KMS-11 (cell line): ENCODE results near the gene CNPY3.

Experiments used
- H2AFZ ChIP-seq: fragments of 200-600 bp; sonication (generic); 2 replicates; pipeline ENCODE4 v1.6.1; 2016; ENCODE audit warnings: antibody characterized with exemption, mixed run types, low read depth
- H3K27ac ChIP-seq: fragments of 200-600 bp; sonication (generic); 2 replicates; pipeline ENCODE4 v1.6.1; 2016; ENCODE audit warnings: mild to moderate bottlenecking, mixed run types
- H3K27me3 ChIP-seq: fragments of 200-600 bp; sonication (generic); 2 replicates; pipeline ENCODE4 v1.6.1; 2017; ENCODE audit warnings: mild to moderate bottlenecking, low read depth, mixed run types, moderate library complexity; ENCODE audit not compliant: insufficient read depth
- H3K36me3 ChIP-seq: fragments of 200-600 bp; sonication (generic); 2 replicates; pipeline ENCODE4 v1.6.1; 2017; ENCODE audit warnings: mild to moderate bottlenecking, mixed run types; ENCODE audit not compliant: insufficient read depth
- H3K4me1 ChIP-seq: fragments of 200-600 bp; sonication (generic); 2 replicates; pipeline ENCODE4 v1.6.1; 2016; ENCODE audit warnings: mild to moderate bottlenecking, low read depth, mixed run types; ENCODE audit not compliant: poor library complexity, severe bottlenecking
- H3K4me2 ChIP-seq: fragments of 200-600 bp; sonication (generic); 2 replicates; pipeline ENCODE4 v1.7.0; 2016; ENCODE audit warnings: mild to moderate bottlenecking, mixed run types
- H3K4me3 ChIP-seq: fragments of 200-600 bp; sonication (generic); IDR thresholded peaks from 2 replicates; pipeline ENCODE4 v1.6.1; 2017; ENCODE audit warnings: low read depth, low read length, mixed read lengths; ENCODE audit not compliant: insufficient read depth
- H3K79me2 ChIP-seq: fragments of 200-600 bp; sonication (generic); 2 replicates; pipeline ENCODE4 v1.6.1; 2016; ENCODE audit warnings: low read depth, mixed run types; ENCODE audit not compliant: insufficient read depth
- H3K9ac ChIP-seq: fragments of 200-600 bp; sonication (generic); 2 replicates; pipeline ENCODE4 v1.6.1; 2016; ENCODE audit warnings: mild to moderate bottlenecking, mixed run types
- H4K20me1 ChIP-seq: fragments of 200-600 bp; sonication (generic); 2 replicates; pipeline ENCODE4 v1.6.1; 2016; ENCODE audit warnings: mild to moderate bottlenecking, mixed run types; ENCODE audit not compliant: insufficient read depth
- TF ChIP-seq, protein P1 (sequence below): fragments of 200-600 bp; sonication (generic); conservative IDR thresholded peaks from 2 replicates; pipeline ENCODE4 v1.6.1; 2017; ENCODE audit warnings: low read depth, mild to moderate bottlenecking, antibody characterized with exemption, low read length, moderate library complexity, mixed read lengths

CNPY3 gene

DNA sequence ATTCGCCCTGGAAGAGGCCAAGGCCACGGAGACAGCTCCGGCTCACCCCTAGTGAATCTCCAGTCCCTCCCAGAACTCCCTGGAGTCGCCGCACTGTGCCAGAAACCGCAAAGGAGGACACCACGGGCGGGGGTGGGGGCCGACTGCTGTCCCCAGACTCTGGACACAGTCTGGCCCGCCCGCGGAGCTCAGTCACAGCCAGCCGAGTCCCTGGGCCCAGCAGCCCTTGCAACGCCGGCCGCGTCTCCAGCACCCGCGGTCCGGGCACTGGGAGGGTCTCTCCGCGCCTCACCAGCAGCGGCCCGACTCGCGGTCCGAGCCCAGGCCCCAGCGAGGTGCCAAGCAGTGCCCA lies 49.2 kb downstream of the CNPY3 start:
- TF ChIP-seq, protein P1, sequence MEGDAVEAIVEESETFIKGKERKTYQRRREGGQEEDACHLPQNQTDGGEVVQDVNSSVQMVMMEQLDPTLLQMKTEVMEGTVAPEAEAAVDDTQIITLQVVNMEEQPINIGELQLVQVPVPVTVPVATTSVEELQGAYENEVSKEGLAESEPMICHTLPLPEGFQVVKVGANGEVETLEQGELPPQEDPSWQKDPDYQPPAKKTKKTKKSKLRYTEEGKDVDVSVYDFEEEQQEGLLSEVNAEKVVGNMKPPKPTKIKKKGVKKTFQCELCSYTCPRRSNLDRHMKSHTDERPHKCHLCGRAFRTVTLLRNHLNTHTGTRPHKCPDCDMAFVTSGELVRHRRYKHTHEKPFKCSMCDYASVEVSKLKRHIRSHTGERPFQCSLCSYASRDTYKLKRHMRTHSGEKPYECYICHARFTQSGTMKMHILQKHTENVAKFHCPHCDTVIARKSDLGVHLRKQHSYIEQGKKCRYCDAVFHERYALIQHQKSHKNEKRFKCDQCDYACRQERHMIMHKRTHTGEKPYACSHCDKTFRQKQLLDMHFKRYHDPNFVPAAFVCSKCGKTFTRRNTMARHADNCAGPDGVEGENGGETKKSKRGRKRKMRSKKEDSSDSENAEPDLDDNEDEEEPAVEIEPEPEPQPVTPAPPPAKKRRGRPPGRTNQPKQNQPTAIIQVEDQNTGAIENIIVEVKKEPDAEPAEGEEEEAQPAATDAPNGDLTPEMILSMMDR: no peak
- Histone ChIP-seq H4K20me1 (no peaks in the 10 kb centered on the region), H3K4me3 (no peak overlapping the region), H3K79me2 (peaks cover 11% of the 10 kb centered on the region), H2AFZ (peak overlapping the region; percentile 97), H3K27ac (peak overlapping the region; percentile 72), H3K9ac (peak overlapping the region; percentile 91), H3K4me2 (peak overlapping the region; percentile 95), H3K36me3 (no peaks in the 10 kb centered on the region), H3K4me1 (peaks cover 14% of the 10 kb centered on the region), H3K27me3 (no peaks in the 10 kb centered on the region)

DNA sequence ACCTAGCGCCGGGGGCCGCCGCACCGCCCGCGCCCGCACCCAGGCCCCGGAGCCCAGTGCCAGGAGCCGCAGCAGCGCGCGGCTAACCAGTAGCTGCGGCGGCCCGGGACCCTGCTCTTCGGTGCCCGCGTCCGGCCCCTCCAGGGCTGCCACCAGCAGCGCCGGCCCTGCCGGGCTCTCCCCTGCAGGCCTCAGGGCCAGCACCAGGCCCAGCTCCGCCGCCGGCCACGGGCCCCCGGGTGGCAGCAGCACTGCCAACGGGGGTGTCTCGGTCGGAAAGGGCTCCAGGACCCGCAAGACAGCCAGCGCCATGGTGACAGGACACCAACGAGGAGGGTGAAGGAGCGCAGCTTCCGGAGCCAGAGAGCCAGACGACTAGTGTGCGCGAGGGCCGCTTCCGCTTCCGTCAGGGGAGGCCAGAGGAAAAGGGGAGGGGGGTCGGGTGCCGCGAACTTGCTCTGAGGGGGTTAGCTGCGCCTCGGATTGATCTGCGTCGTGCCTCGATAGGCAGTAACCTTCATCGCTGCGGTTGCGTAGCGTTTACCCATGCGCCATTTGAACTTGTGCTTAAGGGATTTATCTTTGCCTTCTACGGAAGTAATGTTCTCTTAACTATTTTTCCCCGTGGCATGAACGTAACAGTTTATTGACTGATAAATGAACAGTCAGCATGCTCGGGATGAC lies 49.7 kb downstream of the CNPY3 start, which contains the start of gene PEX6:
Gene PEX6, minus strand, starts transcription at position 343 of the 684 bp plus-strand sequence. Its CDS starts 31 bp downstream, at position 312.
- Histone ChIP-seq H3K4me2 (peak within 1 kb of the TSS; percentile 95), H3K27me3 (no peaks in the 10 kb centered on the region), H3K4me3 (no peak within 1 kb of the TSS), H3K79me2 (peaks cover 11% of the 10 kb centered on the region), H3K4me1 (peaks cover 14% of the 10 kb centered on the region), H3K9ac (peak within 1 kb of the TSS; percentile 91), H3K36me3 (no peaks in the 10 kb centered on the region), H4K20me1 (no peaks in the 10 kb centered on the region), H3K27ac (peak within 1 kb of the TSS; percentile 72), H2AFZ (peak within 1 kb of the TSS; percentile 97)
- TF ChIP-seq, protein P1: no peak

DNA sequence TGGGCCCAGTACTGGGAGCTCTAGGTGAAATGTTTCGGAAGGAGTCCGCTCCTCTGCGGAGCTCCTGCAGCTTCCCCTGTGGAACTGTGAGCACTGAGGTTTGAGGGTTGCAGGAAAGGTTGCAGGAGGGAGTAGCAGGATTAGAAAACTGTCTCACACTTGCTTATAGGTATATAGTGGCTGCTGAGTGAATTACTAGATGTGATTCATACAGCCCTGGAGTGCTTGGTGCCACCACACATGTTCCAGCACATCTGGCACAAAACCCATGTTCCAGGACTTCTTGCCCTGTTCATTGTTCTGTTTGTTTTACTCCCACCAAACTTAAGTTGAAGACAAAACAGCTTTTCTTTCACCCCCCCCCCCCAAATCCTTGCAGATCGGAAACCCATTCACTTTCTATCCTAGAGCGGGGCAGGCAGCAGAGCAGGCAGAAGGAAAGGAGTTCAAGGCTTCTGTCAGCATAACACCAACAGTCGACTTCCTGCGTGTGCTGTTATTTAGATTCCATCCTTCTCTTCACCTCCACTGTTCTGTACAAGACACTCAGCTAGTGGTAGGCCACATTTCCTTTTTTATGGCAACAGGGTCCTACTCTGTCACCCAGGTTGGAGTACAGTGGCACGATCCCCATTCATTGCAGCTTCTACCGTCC lies 50.4 kb downstream of the CNPY3 start:
- no peak overlapping the region for H3K4me3 ChIP-seq

DNA sequence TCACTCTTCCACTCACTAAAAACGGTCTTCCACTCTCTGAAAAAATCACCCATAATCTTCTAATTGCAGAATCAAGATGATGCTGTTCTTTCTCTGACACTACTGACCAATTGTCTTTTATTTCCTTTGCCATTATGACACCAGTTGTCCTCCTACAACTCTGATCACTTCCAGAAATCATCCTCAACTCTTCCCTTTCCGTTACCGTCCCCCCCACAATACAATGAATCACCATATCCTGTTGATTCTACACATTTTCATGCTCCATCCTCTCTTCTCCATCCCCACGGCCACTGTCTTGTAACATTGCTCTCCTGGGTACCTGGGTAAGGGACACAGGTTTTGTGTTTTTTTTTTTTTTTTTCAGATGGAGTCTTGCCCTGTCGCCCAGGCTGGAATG lies 52.6 kb downstream of the CNPY3 start:
- Histone ChIP-seq H3K36me3 (no peaks in the 10 kb centered on the region), H3K27ac (no peak overlapping the region), H3K27me3 (no peaks in the 10 kb centered on the region), H3K9ac (no peak overlapping the region), H3K79me2 (peaks cover 16% of the 10 kb centered on the region), H3K4me3 (no peak overlapping the region), H3K4me2 (no peak overlapping the region), H3K4me1 (peaks cover 20% of the 10 kb centered on the region), H4K20me1 (no peaks in the 10 kb centered on the region), H2AFZ (no peak overlapping the region)
- TF ChIP-seq, protein P1: no peak

More for the DNA sequence above, 50.4 kb downstream of the CNPY3 start:
- no peaks in the 10 kb centered on the region for H3K36me3 ChIP-seq
- TF ChIP-seq, protein P1: no peak
- peaks cover 11% of the 10 kb centered on the region for H3K79me2 ChIP-seq
- peak overlapping the region; percentile 97 for H2AFZ ChIP-seq
- no peaks in the 10 kb centered on the region for H4K20me1 ChIP-seq
- no peaks in the 10 kb centered on the region for H3K27me3 ChIP-seq
- H3K9ac ChIP-seq: peak overlapping the region; percentile 91
- peak overlapping the region; percentile 95 for H3K4me2 ChIP-seq
- peaks cover 14% of the 10 kb centered on the region for H3K4me1 ChIP-seq
- peak overlapping the region; percentile 72 for H3K27ac ChIP-seq
